Panc1 (cell line): ENCODE data around the gene PPM1G. TPM values are rescaled to one million over a fixed set of nuclear protein-coding genes. Genes with fewer than 3 reads are reported as not detected.

Source experiments
- ATAC-seq: fragments of 200-7000 bp; cut with Tn5 transposase; 2 replicates; pipeline ENCODE4 v1.9.1; 2020; ENCODE audit warnings: mild to moderate bottlenecking, moderate library complexity
- BruUV-seq: library from RNA; stranded (reverse); fragments of 400-500 nt; replicated peaks from 2 replicates; lab custom pipeline; 2021; lab: Mats Ljungman, UMichigan
- CTCF ChIA-PET: fragments of 300-600 bp; sonication (Branson Sonifier 250); formaldehyde crosslinking; loops from one replicate; lab custom pipeline; 2022; ENCODE audit warnings: antibody characterized with exemption; lab: Charles Lee
- POLR2A ChIA-PET: fragments of 300-600 bp; sonication (Branson Sonifier 250); formaldehyde crosslinking; loops from one replicate; lab custom pipeline; 2022; ENCODE audit warnings: antibody characterized with exemption; lab: Charles Lee
- DNase-seq: peaks from one replicate; pipeline ENCODE4 v3.0.0-alpha.2; 2010; ENCODE audit warnings: low read depth, low spot score
- H3K27ac ChIP-seq: 2 replicates; pipeline ENCODE4 v1.5.1; 2011; ENCODE audit warnings: mild to moderate bottlenecking, low read length, inconsistent platforms
- H3K27me3 ChIP-seq: fragments of 200-500 bp; sonication (Bioruptor generic); 2 replicates; pipeline ENCODE4 v1.6.0; 2014; ENCODE audit warnings: low read length, inconsistent platforms; ENCODE audit not compliant: control insufficient read depth, insufficient read depth
- H3K36me3 ChIP-seq: fragments of 200-500 bp; sonication (Bioruptor generic); 2 replicates; pipeline ENCODE4 v1.5.1; 2014; ENCODE audit warnings: inconsistent platforms, mild to moderate bottlenecking, low read length, moderate library complexity; ENCODE audit not compliant: control insufficient read depth, insufficient read depth
- H3K4me1 ChIP-seq: 2 replicates; pipeline ENCODE4 v1.5.1; 2011; ENCODE audit warnings: inconsistent platforms, mild to moderate bottlenecking, low read length, moderate library complexity; ENCODE audit not compliant: control insufficient read depth, insufficient read depth
- H3K4me3 ChIP-seq, 2 experiments: 2 replicates each; pipeline ENCODE4 v1.5.1; 2011 to 2012; ENCODE audit warnings: low read depth in 2 of 2, low read length in 2 of 2, mild to moderate bottlenecking in 2 of 2, inconsistent platforms in 1 of 2, moderate library complexity in 1 of 2
- H3K9me3 ChIP-seq: fragments of 200-500 bp; sonication (Bioruptor generic); 2 replicates; pipeline ENCODE4 v1.5.1; 2014; ENCODE audit warnings: low read depth, mild to moderate bottlenecking, inconsistent platforms, low read length, moderate library complexity; ENCODE audit not compliant: control insufficient read depth, insufficient read depth
- POLR2AphosphoS5 ChIP-seq: IDR thresholded peaks from 2 replicates; pipeline ENCODE4 v1.6.1; 2012; ENCODE audit warnings: mild to moderate bottlenecking, low read depth, low read length, moderate library complexity
- SIN3A ChIP-seq: IDR thresholded peaks from 2 replicates; pipeline ENCODE4 v1.6.1; 2012; ENCODE audit warnings: low read depth, mild to moderate bottlenecking, low read length, moderate library complexity, borderline replicate concordance; ENCODE audit not compliant: insufficient read depth
- TCF7L2 ChIP-seq: IDR thresholded peaks from 2 replicates; pipeline ENCODE4 v1.6.1; 2011; ENCODE audit warnings: mild to moderate bottlenecking, low read depth, low read length, inconsistent platforms
- in situ Hi-C: cut with HindIII; loops from 2 replicates; pipeline ENCODE4 v1.10.0; 2016; ENCODE audit warnings: low sequenced_read_pairs, low pct_unique_long_range_greater_than_20kb
- intact Hi-C: fragments of 100-400 bp; cut with micrococcal nuclease; formaldehyde crosslinking; loops from one replicate; pipeline ENCODE4 v1.10.0; 2022; ENCODE audit not compliant: unreplicated experiment
- total RNA-seq: library from RNA; stranded (reverse); gene quantifications from one replicate; pipeline ENCODE4 v1.2.1, GENCODE V29; 2021; ENCODE audit not compliant: unreplicated experiment
- TF ChIP-seq, protein P1 (sequence below), 2 experiments: IDR thresholded peaks; 2 replicates each; pipeline ENCODE4 v1.6.1; 2011 to 2012; ENCODE audit warnings: low read depth in 2 of 2, control low read depth in 1 of 2, low read length in 1 of 2, mild to moderate bottlenecking in 1 of 2, moderate library complexity in 1 of 2; ENCODE audit not compliant: insufficient read depth in 1 of 2
- TF ChIP-seq, protein P2 (sequence below): fragments of 450-650 bp; IDR thresholded peaks from 2 replicates; pipeline ENCODE4 v1.5.1; 2017; ENCODE audit warnings: mild to moderate bottlenecking

PPM1G gene
- total RNA-seq, 1 experiment from 2014 or later = 115 TPM

GRCh38 chr2:27451095-27451494, 41.7 kb upstream of the PPM1G start:
- intact Hi-C loops = no loop called here
- DNase-seq (no peak), ATAC-seq (no peak)
- in situ Hi-C loops = no loop called here
- Histone ChIP-seq H3K36me3 (no peaks in the 10 kb centered on the region), H3K27me3 (no peaks in the 10 kb centered on the region), H3K4me1 (no peaks in the 10 kb centered on the region), H3K27ac (no peak overlapping the region), H3K9me3 (no peaks in the 10 kb centered on the region), H3K4me3 (no peak overlapping the region)
- no TSS peak for BruUV-seq
- TF ChIP-seq, protein P1, sequence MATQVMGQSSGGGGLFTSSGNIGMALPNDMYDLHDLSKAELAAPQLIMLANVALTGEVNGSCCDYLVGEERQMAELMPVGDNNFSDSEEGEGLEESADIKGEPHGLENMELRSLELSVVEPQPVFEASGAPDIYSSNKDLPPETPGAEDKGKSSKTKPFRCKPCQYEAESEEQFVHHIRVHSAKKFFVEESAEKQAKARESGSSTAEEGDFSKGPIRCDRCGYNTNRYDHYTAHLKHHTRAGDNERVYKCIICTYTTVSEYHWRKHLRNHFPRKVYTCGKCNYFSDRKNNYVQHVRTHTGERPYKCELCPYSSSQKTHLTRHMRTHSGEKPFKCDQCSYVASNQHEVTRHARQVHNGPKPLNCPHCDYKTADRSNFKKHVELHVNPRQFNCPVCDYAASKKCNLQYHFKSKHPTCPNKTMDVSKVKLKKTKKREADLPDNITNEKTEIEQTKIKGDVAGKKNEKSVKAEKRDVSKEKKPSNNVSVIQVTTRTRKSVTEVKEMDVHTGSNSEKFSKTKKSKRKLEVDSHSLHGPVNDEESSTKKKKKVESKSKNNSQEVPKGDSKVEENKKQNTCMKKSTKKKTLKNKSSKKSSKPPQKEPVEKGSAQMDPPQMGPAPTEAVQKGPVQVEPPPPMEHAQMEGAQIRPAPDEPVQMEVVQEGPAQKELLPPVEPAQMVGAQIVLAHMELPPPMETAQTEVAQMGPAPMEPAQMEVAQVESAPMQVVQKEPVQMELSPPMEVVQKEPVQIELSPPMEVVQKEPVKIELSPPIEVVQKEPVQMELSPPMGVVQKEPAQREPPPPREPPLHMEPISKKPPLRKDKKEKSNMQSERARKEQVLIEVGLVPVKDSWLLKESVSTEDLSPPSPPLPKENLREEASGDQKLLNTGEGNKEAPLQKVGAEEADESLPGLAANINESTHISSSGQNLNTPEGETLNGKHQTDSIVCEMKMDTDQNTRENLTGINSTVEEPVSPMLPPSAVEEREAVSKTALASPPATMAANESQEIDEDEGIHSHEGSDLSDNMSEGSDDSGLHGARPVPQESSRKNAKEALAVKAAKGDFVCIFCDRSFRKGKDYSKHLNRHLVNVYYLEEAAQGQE (IDR thresholded peaks at IDR 0.05; ENCODE audit: insufficient read depth in 1 of 2, low read depth in 2 of 2, low read length in 1 of 2) = no peak
- TF ChIP-seq, protein P2, sequence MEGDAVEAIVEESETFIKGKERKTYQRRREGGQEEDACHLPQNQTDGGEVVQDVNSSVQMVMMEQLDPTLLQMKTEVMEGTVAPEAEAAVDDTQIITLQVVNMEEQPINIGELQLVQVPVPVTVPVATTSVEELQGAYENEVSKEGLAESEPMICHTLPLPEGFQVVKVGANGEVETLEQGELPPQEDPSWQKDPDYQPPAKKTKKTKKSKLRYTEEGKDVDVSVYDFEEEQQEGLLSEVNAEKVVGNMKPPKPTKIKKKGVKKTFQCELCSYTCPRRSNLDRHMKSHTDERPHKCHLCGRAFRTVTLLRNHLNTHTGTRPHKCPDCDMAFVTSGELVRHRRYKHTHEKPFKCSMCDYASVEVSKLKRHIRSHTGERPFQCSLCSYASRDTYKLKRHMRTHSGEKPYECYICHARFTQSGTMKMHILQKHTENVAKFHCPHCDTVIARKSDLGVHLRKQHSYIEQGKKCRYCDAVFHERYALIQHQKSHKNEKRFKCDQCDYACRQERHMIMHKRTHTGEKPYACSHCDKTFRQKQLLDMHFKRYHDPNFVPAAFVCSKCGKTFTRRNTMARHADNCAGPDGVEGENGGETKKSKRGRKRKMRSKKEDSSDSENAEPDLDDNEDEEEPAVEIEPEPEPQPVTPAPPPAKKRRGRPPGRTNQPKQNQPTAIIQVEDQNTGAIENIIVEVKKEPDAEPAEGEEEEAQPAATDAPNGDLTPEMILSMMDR = no peak
- TF ChIP-seq TCF7L2 = no peak
- no peak for TF ChIP-seq SIN3A
- no peak for TF ChIP-seq POLR2AphosphoS5
- CTCF ChIA-PET = no interaction called here
- POLR2A ChIA-PET = no interaction called here

GRCh38 chr2:27448381-27448780, 39.0 kb upstream of the PPM1G start:
- in situ Hi-C loops (no loop called here), intact Hi-C loops (no loop called here)
- H3K4me1 ChIP-seq = no peaks in the 10 kb centered on the region
- no peaks in the 10 kb centered on the region for H3K36me3 ChIP-seq
- DNase-seq = no peak
- TF ChIP-seq, protein P1 (IDR thresholded peaks at IDR 0.05; ENCODE audit: insufficient read depth in 1 of 2, low read depth in 2 of 2, low read length in 1 of 2) = no peak
- TF ChIP-seq, protein P2 = no peak
- TF ChIP-seq POLR2AphosphoS5 (no peak), TCF7L2 (no peak), SIN3A (no peak)
- CTCF ChIA-PET = interaction anchor here (0.6 kb wide), 1 partner anchor 47 kb away, joined by 6 read pairs; no protein-coding TSS in a partner anchor
- ATAC-seq = no peak
- no peaks in the 10 kb centered on the region for H3K27me3 ChIP-seq
- POLR2A ChIA-PET = no interaction called here
- H3K4me3 ChIP-seq = no peak overlapping the region
- BruUV-seq = no TSS peak
- no peak overlapping the region for H3K27ac ChIP-seq
- no peaks in the 10 kb centered on the region for H3K9me3 ChIP-seq
